Kidney (tissue), 14 donors: Measurements from ENCODE around the gene FRMD6. TPM values are rescaled to one million over a fixed set of nuclear protein-coding genes. Genes with fewer than 3 reads are reported as not detected.

Experiments used
- DNase-seq, 5 donors: peaks; one replicate each; pipeline ENCODE4 v3.0.0-alpha.2; 2013 to 2020
- FAIRE-seq: peaks from 2 replicates; lab custom pipeline; 2012; peaks lifted over from hg19 to GRCh38; lab: Jason Lieb, UNC
- H3K27ac ChIP-seq, 2 donors: one replicate each; pipeline ENCODE4 v1.7.0; 2013; ENCODE audit warnings: low read depth in 2 of 2, low read length in 2 of 2, inconsistent platforms in 1 of 2
- H3K27me3 ChIP-seq: one replicate; pipeline ENCODE4 v1.7.1; 2013; ENCODE audit warnings: low read length, inconsistent platforms; ENCODE audit not compliant: control insufficient read depth, insufficient read depth
- H3K36me3 ChIP-seq, 3 donors: one replicate each; pipeline versions ENCODE4 v1.7.0 to v1.7.1; 2013; ENCODE audit warnings: low read length in 3 of 3, control low read depth in 1 of 3, inconsistent platforms in 1 of 3; ENCODE audit not compliant: insufficient read depth in 3 of 3, control insufficient read depth in 2 of 3
- H3K4me1 ChIP-seq, 3 donors: one replicate each; pipeline versions ENCODE4 v1.7.0 to v1.7.1; 2013; ENCODE audit warnings: low read length in 3 of 3, inconsistent platforms in 1 of 3, low read depth in 1 of 3; ENCODE audit not compliant: control insufficient read depth in 2 of 3, insufficient read depth in 2 of 3
- H3K4me3 ChIP-seq, 3 donors: one replicate each; pipeline versions ENCODE4 v1.7.0 to v1.8.1; 2013; ENCODE audit warnings: low read length in 3 of 3, control low read depth in 1 of 3, inconsistent platforms in 1 of 3
- H3K9ac ChIP-seq, 3 donors: one replicate each; pipeline versions ENCODE4 v1.7.0 to v1.7.1; 2013; ENCODE audit warnings: low read length in 3 of 3, control low read depth in 1 of 3, inconsistent platforms in 1 of 3
- H3K9me3 ChIP-seq, 3 donors: one replicate each; pipeline versions ENCODE4 v1.7.0 to v1.7.1; 2013; ENCODE audit warnings: low read length in 3 of 3, control low read depth in 1 of 3, inconsistent platforms in 1 of 3; ENCODE audit not compliant: control insufficient read depth in 2 of 3, insufficient read depth in 1 of 3
- CTCF ChIP-seq: IDR thresholded peaks from 3 replicates; pipeline ENCODE4 v1.5.1; 2012; ENCODE audit warnings: mild to moderate bottlenecking, moderate library complexity, borderline replicate concordance; ENCODE audit not compliant: insufficient read depth; ENCODE audit errors: extremely low read depth
- intact Hi-C: fragments of 100-400 bp; cut with DNase I; formaldehyde crosslinking; loops from one replicate; pipeline ENCODE4 v1.11.1; 2022
- polyA plus RNA-seq: library from polyadenylated mRNA; stranded (reverse); fragments of 350-450 nt; fragmentation: Illumina TruSeq; extraction: RNeasy Lipid Tissue Mini Kit (QIAGEN cat#74804); gene quantifications from one replicate; pipeline ENCODE4 v1.2.3, GENCODE V29; 2014; ENCODE audit warnings: low read depth, low replicate concordance; ENCODE audit not compliant: insufficient read depth
- total RNA-seq: library from RNA; stranded (reverse); fragmentation: NEBNext Ultra II Directional; extraction: Animal tissue kit (Norgen Biotek cat#: 25700); gene quantifications from one replicate; pipeline ENCODE4 v1.2.1, GENCODE V29; 2021
- donor health status: control.
- donor health status: control.
- donor health status: control.
- donor health status: control.
- donor health status: control.
- donor health status: DM: yes; HTN: yes; CAD: no.
- donor health status: Normal renal cell carcinoma (clear cell type).

FRMD6 gene
- total and polyA plus RNA-seq, 2 donors from 2014 or later, result 2.4 to 16.5 TPM

GRCh38 chr14:51674294-51675002 is 22.7 kb downstream of the FRMD6 start:
- no peaks in the 10 kb centered on the region for H3K27me3 ChIP-seq
- no peak for TF ChIP-seq CTCF
- no peaks in the 10 kb centered on the region for H3K9me3 ChIP-seq
- no peaks in the 10 kb centered on the region for H3K4me1 ChIP-seq
- no peak overlapping the region for H3K27ac ChIP-seq
- H3K9ac ChIP-seq, result no peak overlapping the region
- intact Hi-C loops, result no loop called here
- FAIRE-seq (no peak), DNase-seq (no peak)
- no peaks in the 10 kb centered on the region for H3K36me3 ChIP-seq
- H3K4me3 ChIP-seq, result no peak overlapping the region

DNA sequence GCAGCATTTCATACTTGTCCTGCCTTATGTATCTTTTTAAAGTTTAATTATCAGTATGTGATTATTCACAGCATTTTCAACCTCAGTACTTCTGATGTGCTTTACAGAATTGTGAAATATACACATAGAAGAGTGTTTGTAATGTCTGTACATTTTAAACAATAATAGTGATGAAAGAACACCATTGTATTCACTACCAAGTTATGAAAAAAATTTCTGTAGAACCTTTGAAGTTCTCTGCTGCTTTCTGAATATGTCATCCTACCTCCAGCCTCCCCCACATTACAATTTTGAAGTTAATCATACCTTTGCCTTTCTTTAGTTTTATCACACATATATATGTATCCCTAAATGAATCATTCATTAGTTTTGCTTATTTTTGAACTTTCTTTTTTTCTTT is 24.8 kb downstream of the FRMD6 start:
- no peaks in the 10 kb centered on the region for H3K4me1 ChIP-seq
- no peak overlapping the region for H3K27ac ChIP-seq
- intact Hi-C loops, result no loop called here
- no peaks in the 10 kb centered on the region for H3K36me3 ChIP-seq
- FAIRE-seq (no peak), DNase-seq (no peak)
- H3K9me3 ChIP-seq, result no peaks in the 10 kb centered on the region
- no peak for TF ChIP-seq CTCF
- H3K4me3 ChIP-seq, result no peak overlapping the region
- no peak overlapping the region for H3K9ac ChIP-seq
- H3K27me3 ChIP-seq, result no peaks in the 10 kb centered on the region

DNA sequence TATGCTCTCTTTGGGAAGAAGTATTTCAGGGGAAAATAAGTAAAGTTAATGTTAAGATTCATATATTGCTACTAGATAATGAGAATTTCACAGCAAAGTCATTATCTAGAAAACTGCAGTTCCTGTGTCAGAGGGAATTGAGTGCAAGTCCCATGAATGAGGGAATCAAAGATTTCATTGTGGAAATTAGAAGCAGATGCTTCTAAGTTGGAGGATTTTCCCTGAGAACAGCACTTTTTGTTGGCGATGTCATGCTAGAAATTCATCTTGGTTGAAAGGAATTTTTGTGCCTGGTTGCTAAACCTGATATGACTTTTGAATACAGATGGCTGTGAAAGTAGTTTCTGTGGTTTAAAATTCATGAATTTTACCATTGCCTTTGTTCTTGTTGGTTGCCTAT is 25.6 kb downstream of the FRMD6 start:
- Histone ChIP-seq H3K9ac (no peak overlapping the region), H3K27ac (no peak overlapping the region), H3K9me3 (no peaks in the 10 kb centered on the region), H3K4me1 (no peaks in the 10 kb centered on the region), H3K4me3 (no peak overlapping the region), H3K36me3 (no peaks in the 10 kb centered on the region), H3K27me3 (no peaks in the 10 kb centered on the region)
- no peak for TF ChIP-seq CTCF
- DNase-seq (no peak), FAIRE-seq (no peak)
- intact Hi-C loops, result no loop called here

GRCh38 chr14:51677738-51678137 is 26.0 kb downstream of the FRMD6 start:
- no peak for TF ChIP-seq CTCF
- no peak overlapping the region for H3K9ac ChIP-seq
- FAIRE-seq, result no peak
- no peak overlapping the region for H3K27ac ChIP-seq
- no peak overlapping the region for H3K4me3 ChIP-seq
- DNase-seq, result no peak
- intact Hi-C loops, result no loop called here
- H3K36me3 ChIP-seq, result no peaks in the 10 kb centered on the region
- H3K4me1 ChIP-seq, result no peaks in the 10 kb centered on the region
- no peaks in the 10 kb centered on the region for H3K9me3 ChIP-seq
- H3K27me3 ChIP-seq, result no peaks in the 10 kb centered on the region
